ENCODE results near the gene SLC44A2.

GRCh38 chr19:10602330-10603083 lies 22.8 kb upstream of the SLC44A2 start:
- TF ChIP-seq CTCF (conservative IDR thresholded peaks at IDR 0.05 in 1 of 2, IDR thresholded peaks at IDR 0.05 in 1 of 2; ENCODE audit: low read depth in 1 of 2, low read length in 2 of 2), result no peak
- no peak for TF ChIP-seq EZH2 (IDR thresholded peaks at IDR 0.05; ENCODE audit: low read length, missing control alignments)

All from fibroblast of lung (primary cell).